Keratinocyte (primary cell): Measurements from ENCODE around the gene YY1.

Experiments
- EZH2 ChIP-seq: IDR thresholded peaks from one replicate; pipeline ENCODE4 v1.6.1; 2012; ENCODE audit warnings: inconsistent platforms, mild to moderate bottlenecking, low read length, moderate library complexity
- TF ChIP-seq, protein P1 (sequence below), 3 experiments: IDR thresholded peaks in 1 of 3; conservative IDR thresholded peaks in 1 of 3; optimal IDR thresholded peaks in 1 of 3; 2 replicates in 2 of 3; 3 replicates in 1 of 3; pipeline versions ENCODE3 to v1.5.1; 2011; ENCODE audit warnings: low read length in 3 of 3, mild to moderate bottlenecking in 3 of 3, moderate library complexity in 2 of 3, control low read depth in 1 of 3, inconsistent platforms in 1 of 3; ENCODE audit not compliant: insufficient read depth in 2 of 3; ENCODE audit errors: extremely low read depth in 1 of 3

DNA sequence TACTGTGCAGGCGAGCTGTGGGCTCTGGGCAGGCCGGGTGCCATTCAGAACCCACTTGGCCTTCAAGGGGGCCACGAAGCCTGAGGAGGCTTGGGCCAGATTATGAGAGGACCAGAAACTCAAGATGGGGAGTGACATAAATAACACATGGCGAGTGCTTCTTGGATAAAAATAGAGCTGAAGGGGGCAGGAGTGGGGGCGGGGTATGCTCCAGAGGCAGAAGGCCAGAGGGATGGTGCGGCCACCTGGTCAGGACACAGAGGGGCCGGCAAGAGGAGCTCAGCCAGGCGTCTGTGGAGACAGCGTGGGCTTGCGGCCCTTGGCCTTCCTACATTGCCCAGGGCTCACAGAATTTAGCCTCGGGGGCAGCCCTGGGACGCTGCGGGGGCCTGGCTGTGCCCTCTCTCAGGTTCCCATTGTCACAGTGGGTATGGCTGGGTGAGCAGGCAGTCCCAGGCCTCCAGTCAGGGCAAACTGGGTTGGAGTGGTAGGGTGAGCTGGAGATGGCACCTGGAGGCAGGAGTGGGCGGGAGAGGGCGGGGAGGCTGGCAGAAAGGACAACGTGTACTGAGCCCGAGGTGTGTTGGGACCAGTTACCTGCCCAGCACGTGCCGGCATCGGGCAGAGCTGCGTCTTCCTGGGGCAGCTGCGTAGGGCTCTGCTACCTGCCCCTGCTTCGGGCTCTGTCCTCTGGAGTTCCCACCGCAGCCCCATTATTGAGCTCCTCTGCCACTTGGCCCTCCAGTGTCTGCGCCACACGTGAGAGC, 74.7 kb downstream of the YY1 start:
- TF ChIP-seq, protein P1, sequence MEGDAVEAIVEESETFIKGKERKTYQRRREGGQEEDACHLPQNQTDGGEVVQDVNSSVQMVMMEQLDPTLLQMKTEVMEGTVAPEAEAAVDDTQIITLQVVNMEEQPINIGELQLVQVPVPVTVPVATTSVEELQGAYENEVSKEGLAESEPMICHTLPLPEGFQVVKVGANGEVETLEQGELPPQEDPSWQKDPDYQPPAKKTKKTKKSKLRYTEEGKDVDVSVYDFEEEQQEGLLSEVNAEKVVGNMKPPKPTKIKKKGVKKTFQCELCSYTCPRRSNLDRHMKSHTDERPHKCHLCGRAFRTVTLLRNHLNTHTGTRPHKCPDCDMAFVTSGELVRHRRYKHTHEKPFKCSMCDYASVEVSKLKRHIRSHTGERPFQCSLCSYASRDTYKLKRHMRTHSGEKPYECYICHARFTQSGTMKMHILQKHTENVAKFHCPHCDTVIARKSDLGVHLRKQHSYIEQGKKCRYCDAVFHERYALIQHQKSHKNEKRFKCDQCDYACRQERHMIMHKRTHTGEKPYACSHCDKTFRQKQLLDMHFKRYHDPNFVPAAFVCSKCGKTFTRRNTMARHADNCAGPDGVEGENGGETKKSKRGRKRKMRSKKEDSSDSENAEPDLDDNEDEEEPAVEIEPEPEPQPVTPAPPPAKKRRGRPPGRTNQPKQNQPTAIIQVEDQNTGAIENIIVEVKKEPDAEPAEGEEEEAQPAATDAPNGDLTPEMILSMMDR (optimal IDR thresholded peaks at IDR 0.05 in 1 of 3, IDR thresholded peaks at IDR 0.05 in 1 of 3, conservative IDR thresholded peaks at IDR 0.05 in 1 of 3; ENCODE audit: extremely low read depth in 1 of 3, insufficient read depth in 2 of 3, low read length in 3 of 3) = no peak
- TF ChIP-seq EZH2 = no peak
